Suppressor macrophage treated with lipopolysaccharide for 4 hours (primary cell): ENCODE results near the gene LYRM4.

Experiments
- DNase-seq: peaks from one replicate; pipeline ENCODE4 v3.0.0-alpha.2; 2020

Gene LYRM4

DNA sequence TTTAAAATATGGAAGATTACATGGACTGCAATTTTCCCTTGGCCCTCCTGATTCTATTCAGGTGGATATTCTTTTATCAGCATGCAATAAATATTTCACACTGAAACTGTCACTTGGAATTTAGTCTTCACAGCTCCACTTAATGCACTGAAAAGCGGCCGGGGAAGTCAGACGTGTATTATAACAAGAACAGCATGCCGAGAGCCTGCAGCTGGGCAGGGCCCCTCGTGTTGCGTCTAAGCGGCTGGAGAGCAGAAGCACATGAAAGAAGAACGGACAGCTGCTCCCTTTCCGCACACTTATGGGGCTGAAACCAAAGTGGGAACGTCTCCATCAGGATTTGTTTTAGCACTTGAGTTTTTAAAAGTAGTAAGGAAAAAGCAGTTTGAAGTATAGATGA is 57.2 kb downstream of the LYRM4 start:
- DNase-seq = no peak

- no peak for DNase-seq
Measured at GRCh38 chr6:5202941-5203340, 57.8 kb downstream of the LYRM4 start.

DNA sequence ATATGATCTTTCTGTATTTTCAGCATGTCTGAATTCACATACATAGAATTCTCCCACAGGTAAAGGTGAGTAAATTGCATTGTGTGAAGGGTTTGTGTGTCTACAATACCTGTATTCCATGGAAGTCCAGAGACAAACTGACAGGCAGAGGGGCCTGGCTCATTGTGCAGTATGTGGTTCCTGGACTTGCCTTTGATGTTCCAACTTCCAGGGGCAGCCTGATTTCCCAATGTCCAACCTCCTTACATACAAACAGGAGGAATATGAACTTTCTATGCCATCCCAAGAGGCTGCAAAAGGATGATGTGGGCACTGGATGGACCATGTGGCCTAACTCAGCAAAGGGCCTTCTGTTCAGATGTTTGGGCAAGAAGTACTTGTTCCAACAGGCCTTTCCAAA is 58.5 kb downstream of the LYRM4 start:
- no peak for DNase-seq

- no peak for DNase-seq
Measured at GRCh38 chr6:5201271-5201670, 59.5 kb downstream of the LYRM4 start.

DNA sequence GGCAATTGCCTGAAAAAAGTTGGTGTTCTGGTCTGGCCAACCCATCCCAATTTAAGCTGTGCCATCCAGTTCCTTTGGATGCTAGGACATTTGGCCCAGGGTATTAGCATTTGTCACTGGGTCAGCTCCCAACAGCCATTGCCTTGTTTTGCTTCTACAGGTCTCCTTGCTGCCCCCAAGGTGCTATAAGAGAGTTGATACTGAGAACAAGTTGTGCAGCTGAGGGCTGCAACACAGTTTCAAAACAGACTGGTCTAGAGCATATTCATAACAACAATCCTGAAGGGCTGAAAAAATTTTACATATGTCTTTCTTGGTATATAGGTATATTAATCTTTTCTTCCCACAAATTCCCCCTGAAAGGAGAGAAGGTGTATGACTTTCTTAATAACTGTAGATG is 61.0 kb downstream of the LYRM4 start:
- DNase-seq = no peak

DNA sequence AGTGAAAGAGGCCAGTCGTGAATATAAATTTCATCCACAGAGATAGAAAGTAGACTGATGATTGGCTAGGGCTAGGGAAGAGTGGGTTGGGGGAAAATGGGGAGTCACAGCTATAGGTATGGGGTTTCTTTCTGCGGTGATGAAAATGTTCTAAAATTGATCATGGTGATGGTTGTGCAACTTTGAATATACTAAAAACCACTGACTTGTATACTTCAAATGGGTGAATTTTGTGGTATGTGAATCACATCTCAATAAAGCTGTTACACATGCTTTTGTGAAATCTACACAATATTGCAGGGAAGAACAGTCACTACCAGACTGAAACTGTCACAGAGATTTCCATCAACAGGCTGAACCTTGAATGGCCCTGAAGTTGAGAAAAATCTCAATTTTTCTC is 61.5 kb downstream of the LYRM4 start:
- no peak for DNase-seq

GRCh38 chr6:5197084-5197483 is 63.7 kb downstream of the LYRM4 start:
- DNase-seq = no peak

DNA sequence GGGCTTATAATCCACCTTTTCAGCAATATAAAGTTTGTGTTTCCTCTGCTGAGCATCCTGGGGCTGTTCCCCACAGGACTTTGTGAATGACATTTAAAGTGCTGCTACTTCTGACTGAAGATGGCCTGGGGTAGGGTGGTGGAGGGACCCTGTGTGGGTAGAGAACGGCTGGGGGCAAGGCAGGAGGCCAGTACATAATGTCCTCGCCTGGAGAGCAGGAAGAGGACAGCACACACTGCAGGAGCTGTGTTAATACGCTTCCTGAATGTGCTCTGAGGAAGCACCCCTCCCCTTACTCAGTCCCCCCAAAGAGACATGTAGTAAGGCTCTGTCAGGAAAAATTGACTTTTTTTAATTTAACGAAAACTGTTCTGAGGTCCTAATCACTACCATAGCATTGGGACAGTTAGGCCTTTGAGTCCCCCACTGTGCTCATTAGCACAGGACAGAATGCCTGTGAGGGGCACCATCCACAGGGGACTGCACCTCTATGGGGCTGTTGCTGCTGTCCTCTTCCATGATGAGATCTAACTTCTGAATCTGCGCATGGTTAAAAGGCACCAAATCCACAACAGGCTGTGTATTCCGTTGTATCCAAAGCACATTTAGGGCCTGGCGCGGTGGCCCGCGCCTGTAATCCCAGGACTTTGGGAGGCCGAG is 68.5 kb downstream of the LYRM4 start:
- no peak for DNase-seq

DNA sequence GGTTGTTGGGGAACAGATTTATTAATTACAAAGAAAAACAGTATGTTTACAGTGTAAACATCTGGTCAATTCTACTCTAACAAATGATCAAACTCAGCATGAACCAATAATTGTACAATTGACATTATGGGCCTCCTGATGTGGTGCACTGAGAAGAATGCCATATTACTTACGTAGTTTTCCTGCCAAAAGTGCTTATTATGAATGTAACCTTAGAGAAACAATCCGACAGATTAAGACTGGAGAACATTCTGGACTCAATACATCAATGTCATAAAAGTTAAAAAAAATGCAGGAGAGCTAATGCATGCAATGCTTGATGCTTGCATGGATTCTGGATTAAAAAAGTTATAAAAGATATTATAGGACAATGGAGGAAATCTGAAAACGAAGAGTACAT is 69.0 kb downstream of the LYRM4 start:
- DNase-seq = no peak

- no peak for DNase-seq
Measured at GRCh38 chr6:5191222-5191621, 69.5 kb downstream of the LYRM4 start.

DNA sequence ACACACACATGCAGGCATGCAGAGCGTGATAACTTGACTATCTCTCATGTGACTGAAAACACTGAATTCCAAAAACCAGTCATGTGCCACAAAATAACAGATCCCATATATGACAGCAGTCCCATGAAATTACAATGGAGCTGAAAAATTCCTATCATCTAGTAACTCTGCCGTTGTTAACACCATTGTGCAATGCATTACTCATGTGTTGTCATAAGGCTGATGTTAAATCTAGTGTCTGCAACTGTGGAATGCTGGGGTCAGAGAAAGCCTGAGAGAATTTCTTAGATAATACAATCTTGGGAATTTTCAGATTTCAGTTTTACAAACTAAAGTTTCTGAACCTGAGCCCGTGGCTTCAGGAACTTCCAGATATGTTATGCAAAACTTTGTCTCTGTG is 70.2 kb downstream of the LYRM4 start:
- DNase-seq = peak; percentile 81

DNA sequence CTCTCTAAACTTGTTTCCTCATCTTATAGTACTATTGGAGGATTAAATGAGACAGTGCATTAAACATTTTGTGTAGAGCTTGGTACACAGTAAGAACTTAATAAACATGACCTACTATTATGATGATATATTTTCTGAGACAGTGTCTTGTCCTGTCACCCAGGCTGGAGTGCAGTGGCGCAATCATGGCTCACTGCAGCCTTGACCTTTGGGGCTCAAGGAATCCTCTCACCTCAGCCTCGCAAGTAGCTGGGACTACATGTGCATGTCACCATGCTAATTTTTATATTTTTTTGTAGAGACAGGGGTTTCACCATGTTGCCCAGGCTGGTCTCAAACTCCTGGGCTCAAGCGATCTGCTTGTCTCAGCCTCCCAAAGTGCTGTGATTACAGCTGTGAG is 72.1 kb downstream of the LYRM4 start:
- no peak for DNase-seq

DNA sequence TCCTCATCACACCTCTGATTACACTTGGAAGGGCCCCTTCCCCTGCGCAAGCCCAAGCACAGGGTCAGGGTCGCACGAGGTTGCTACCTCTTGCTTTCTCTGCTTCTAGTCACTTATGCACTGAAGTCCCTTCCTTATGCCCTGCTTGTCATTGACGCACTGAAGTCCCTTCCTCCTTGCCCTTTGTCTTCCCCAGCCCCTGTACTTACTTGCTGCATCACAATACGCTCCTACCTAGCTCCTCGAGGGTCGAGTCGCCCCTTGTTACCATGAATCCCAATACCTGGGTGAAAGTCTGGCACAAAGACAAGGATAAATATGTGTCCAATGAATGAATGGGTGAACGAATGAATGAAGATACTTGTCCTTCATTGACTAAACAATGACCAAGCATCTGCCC is 75.9 kb downstream of the LYRM4 start:
- no peak for DNase-seq

- no peak for DNase-seq
Measured at GRCh38 chr6:5184218-5184617, 76.5 kb downstream of the LYRM4 start.

DNA sequence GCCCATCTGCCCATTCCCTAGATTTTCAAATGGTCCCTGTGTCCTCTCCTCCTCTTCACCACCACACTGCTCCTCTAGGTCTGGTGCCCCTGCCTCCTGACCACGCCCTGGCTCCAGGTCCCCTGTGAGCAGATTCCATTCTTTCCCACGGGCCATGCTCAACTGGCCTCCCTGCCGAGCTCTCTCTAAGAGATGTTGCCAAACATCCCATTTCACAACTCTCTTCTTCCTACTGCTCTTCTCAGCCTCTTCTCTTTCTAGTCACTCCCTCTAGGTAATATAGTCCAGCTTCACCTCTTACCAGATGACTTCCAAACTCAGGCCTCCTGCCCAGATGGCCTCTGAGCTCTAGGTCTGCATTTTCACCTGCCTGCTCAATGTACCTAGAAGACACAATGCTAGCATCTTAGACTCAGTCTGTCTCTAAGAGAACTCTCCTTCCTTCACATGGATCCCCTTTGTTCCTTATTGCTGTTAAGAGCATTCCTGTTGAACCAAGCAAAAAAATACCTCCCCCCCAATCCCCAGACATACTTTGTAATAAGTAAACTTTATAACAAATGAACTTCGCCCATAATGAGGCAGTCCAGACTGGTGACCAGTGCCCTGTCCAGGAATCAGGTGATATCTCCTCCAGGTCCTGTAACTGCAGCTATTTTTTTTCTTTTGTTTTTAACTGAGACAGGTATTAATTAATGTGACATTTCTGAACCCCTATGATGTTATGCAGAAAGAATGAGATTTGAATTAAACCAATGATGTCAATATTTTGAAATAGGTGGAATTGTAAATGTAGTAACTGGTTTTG is 79.0 kb downstream of the LYRM4 start:
- peak; percentile 21 for DNase-seq

- no peak for DNase-seq
Measured at GRCh38 chr6:5180636-5181035, 80.1 kb downstream of the LYRM4 start.

DNA sequence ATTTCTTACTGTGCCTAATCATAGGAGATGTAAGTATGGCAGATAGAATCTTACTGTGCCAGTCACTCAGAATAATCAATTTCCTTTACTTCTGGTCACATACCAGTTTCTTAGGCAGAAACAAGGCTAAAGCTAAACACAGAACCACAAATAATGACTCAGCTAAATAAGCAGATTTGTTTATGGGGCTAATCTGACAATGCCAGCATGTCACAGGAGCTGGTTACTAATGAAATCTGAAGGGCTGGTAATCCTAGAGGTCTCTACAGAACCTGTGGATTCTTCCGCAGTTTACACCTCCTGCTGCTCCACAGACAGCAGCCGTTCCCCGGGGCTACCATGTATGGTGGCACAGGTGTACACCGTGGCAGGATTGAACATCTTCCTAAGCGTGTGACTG is 80.8 kb downstream of the LYRM4 start:
- no peak for DNase-seq

- no peak for DNase-seq
Measured at GRCh38 chr6:5178806-5179205, 81.9 kb downstream of the LYRM4 start.

- DNase-seq = peak; percentile 18
Measured at GRCh38 chr6:5175635-5176034, 85.1 kb downstream of the LYRM4 start.

- no peak for DNase-seq
Measured at GRCh38 chr6:5174756-5175549, 85.8 kb downstream of the LYRM4 start.

DNA sequence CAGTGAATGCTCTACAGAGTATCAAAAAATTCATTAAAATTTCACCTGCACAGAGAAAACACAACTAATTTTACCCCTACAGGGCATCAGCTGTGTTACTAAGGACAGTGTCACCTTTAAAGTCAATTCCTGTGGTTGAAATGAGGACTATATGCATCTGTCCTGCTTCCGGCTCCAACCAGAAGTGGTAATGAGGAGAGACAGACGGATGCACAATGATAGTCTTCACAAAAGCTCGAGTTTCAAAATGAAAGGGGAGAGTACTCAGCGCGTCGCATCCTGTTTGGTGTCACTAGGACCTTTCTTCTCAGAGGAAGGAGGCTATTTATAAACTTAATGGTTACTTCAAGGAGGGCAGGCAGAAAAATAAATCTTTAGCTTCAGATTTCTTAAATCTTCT is 86.5 kb downstream of the LYRM4 start:
- DNase-seq = peak; percentile 14

- DNase-seq = no peak
Measured at GRCh38 chr6:5173810-5174209, 86.9 kb downstream of the LYRM4 start.

- DNase-seq = no peak
Measured at GRCh38 chr6:5172897-5173474, 87.8 kb downstream of the LYRM4 start.
